ENCODE data around the gene OR6T1. TPM values are rescaled to one million over a fixed set of nuclear protein-coding genes. Genes with fewer than 3 reads are reported as not detected.

The OR6T1 gene
- total and polyA plus RNA-seq, 8 donors, result not detected

GRCh38 chr11:123924027-123924426, 19.6 kb downstream of the OR6T1 start:
- no peak for DNase-seq
- Histone ChIP-seq H3K4me3 (no peak overlapping the region), H3K4me1 (no peaks in the 10 kb centered on the region), H3K36me3 (no peaks in the 10 kb centered on the region), H3K9me3 (no peaks in the 10 kb centered on the region), H3K27ac (no peak overlapping the region), H3K27me3 (no peaks in the 10 kb centered on the region)
- intact Hi-C loops (cut with DNase I), result no loop called here
- TF ChIP-seq CTCF (IDR thresholded peaks at IDR 0.05), result no peak
- no peak for FAIRE-seq
- ATAC-seq, result no peak
- 95 to 97% methylated on average over 1 of the region's 1 CpG for whole genome bisulfite sequencing, 2 donors

- no peaks in the 10 kb centered on the region for H3K36me3 ChIP-seq
- no peak overlapping the region for H3K27ac ChIP-seq
- DNase-seq, result no peak
- H3K4me1 ChIP-seq, result no peaks in the 10 kb centered on the region
- 43 to 44% methylated on average over 3 of the region's 3 CpGs for WGBS, 2 donors
- no peak overlapping the region for H3K4me3 ChIP-seq
- no peak for TF ChIP-seq CTCF (IDR thresholded peaks at IDR 0.05)
- H3K9me3 ChIP-seq, result no peaks in the 10 kb centered on the region
- no peaks in the 10 kb centered on the region for H3K27me3 ChIP-seq
- no peak for FAIRE-seq
- peak in 3 of 4 donors; percentile 40 to 66 (median 57) for ATAC-seq
- intact Hi-C loops (cut with DNase I), result no loop called here
Observed at GRCh38 chr11:123920943-123921342, 22.7 kb downstream of the OR6T1 start.

GRCh38 chr11:123905826-123906225, 37.8 kb downstream of the OR6T1 start:
- Histone ChIP-seq H3K36me3 (no peaks in the 10 kb centered on the region), H3K4me3 (no peak overlapping the region), H3K4me1 (no peaks in the 10 kb centered on the region), H3K27me3 (no peaks in the 10 kb centered on the region), H3K27ac (no peak overlapping the region), H3K9me3 (no peaks in the 10 kb centered on the region)
- FAIRE-seq, result no peak
- TF ChIP-seq CTCF (IDR thresholded peaks at IDR 0.05), result no peak
- no peak for DNase-seq
- 57 to 64% methylated on average over 3 of the region's 3 CpGs for WGBS, 2 donors
- ATAC-seq, result no peak
- intact Hi-C loops (cut with DNase I), result no loop called here

- no peaks in the 10 kb centered on the region for H3K36me3 ChIP-seq
- H3K27me3 ChIP-seq, result no peaks in the 10 kb centered on the region
- FAIRE-seq (no peak), ATAC-seq (peak; percentile 52 to 84 (median 72)), DNase-seq (peak in 3 of 6 donors; percentile 19 to 30 (median 22))
- no peak overlapping the region for H3K27ac ChIP-seq
- H3K9me3 ChIP-seq, result no peaks in the 10 kb centered on the region
- intact Hi-C loops (cut with DNase I), result no loop called here
- no peak overlapping the region for H3K4me3 ChIP-seq
- no peaks in the 10 kb centered on the region for H3K4me1 ChIP-seq
- WGBS, 2 donors, result 17 to 27% methylated on average over 3 of the region's 3 CpGs
- TF ChIP-seq CTCF (IDR thresholded peaks at IDR 0.05), result no peak
Observed at GRCh38 chr11:123904932-123905331, 38.7 kb downstream of the OR6T1 start.

GRCh38 chr11:123903932-123904331, 39.7 kb downstream of the OR6T1 start:
- 89 to 95% methylated on average over 2 of the region's 2 CpGs for WGBS, 2 donors
- FAIRE-seq, result no peak

More at GRCh38 chr11:123903932-123904331, 39.7 kb downstream of the OR6T1 start:
- Histone ChIP-seq H3K4me1 (peaks cover 0 to 4% (median 0%) of the 10 kb centered on the region in 3 donors), H3K9me3 (no peaks in the 10 kb centered on the region), H3K4me3 (no peak overlapping the region), H3K36me3 (no peaks in the 10 kb centered on the region), H3K27me3 (no peaks in the 10 kb centered on the region), H3K27ac (no peak overlapping the region)
- DNase-seq (no peak), ATAC-seq (no peak)
- no peak for TF ChIP-seq CTCF (IDR thresholded peaks at IDR 0.05)
- intact Hi-C loops (cut with DNase I), result no loop called here

All from pancreas (tissue), 10 donors.